Rectal smooth muscle tissue (tissue), 1 donor: ENCODE results near the gene SLC43A3.

Experiments used
- H3K27ac ChIP-seq: one replicate; pipeline ENCODE4 v1.7.0; 2013; ENCODE audit warnings: low read depth, low read length, inconsistent platforms
- H3K27me3 ChIP-seq: one replicate; pipeline ENCODE4 v1.7.0; 2013; ENCODE audit warnings: low read length; ENCODE audit not compliant: control insufficient read depth, insufficient read depth
- H3K36me3 ChIP-seq: one replicate; pipeline ENCODE4 v1.7.0; 2013; ENCODE audit warnings: low read length; ENCODE audit not compliant: control insufficient read depth, insufficient read depth
- H3K4me1 ChIP-seq: one replicate; pipeline ENCODE4 v1.7.0; 2013; ENCODE audit warnings: low read length; ENCODE audit not compliant: control insufficient read depth, insufficient read depth
- H3K4me3 ChIP-seq: one replicate; pipeline ENCODE4 v1.7.0; 2013; ENCODE audit warnings: low read length
- H3K9ac ChIP-seq: one replicate; pipeline ENCODE4 v1.7.0; 2013; ENCODE audit warnings: low read length

The SLC43A3 gene

GRCh38 chr11:57419146-57419545, 7.8 kb downstream of the SLC43A3 start:
- Histone ChIP-seq H3K4me1 (no peaks in the 10 kb centered on the region), H3K27me3 (no peaks in the 10 kb centered on the region), H3K9ac (no peak overlapping the region), H3K4me3 (no peak overlapping the region), H3K27ac (no peak overlapping the region), H3K36me3 (peaks cover 23% of the 10 kb centered on the region)

- Histone ChIP-seq H3K4me1 (no peaks in the 10 kb centered on the region), H3K27me3 (no peaks in the 10 kb centered on the region), H3K36me3 (peaks cover 29% of the 10 kb centered on the region), H3K27ac (no peak overlapping the region), H3K9ac (no peak overlapping the region), H3K4me3 (no peak overlapping the region)
Observed at GRCh38 chr11:57418131-57418530, 8.8 kb downstream of the SLC43A3 start.

- H3K4me3 ChIP-seq, result no peak overlapping the region
- no peaks in the 10 kb centered on the region for H3K4me1 ChIP-seq
- no peak overlapping the region for H3K9ac ChIP-seq
- no peak overlapping the region for H3K27ac ChIP-seq
- H3K27me3 ChIP-seq, result no peaks in the 10 kb centered on the region
- peaks cover 29% of the 10 kb centered on the region for H3K36me3 ChIP-seq
Observed at GRCh38 chr11:57417056-57417455, 9.9 kb downstream of the SLC43A3 start.

GRCh38 chr11:57416436-57416835, 10.5 kb downstream of the SLC43A3 start:
- Histone ChIP-seq H3K4me1 (no peaks in the 10 kb centered on the region), H3K27ac (no peak overlapping the region), H3K4me3 (no peak overlapping the region), H3K36me3 (peaks cover 29% of the 10 kb centered on the region), H3K9ac (no peak overlapping the region), H3K27me3 (no peaks in the 10 kb centered on the region)

- H3K27ac ChIP-seq, result no peak overlapping the region
- H3K4me1 ChIP-seq, result no peaks in the 10 kb centered on the region
- no peak overlapping the region for H3K4me3 ChIP-seq
- H3K27me3 ChIP-seq, result no peaks in the 10 kb centered on the region
- no peak overlapping the region for H3K9ac ChIP-seq
- peaks cover 29% of the 10 kb centered on the region for H3K36me3 ChIP-seq
Observed at GRCh38 chr11:57414612-57415212, 12.2 kb downstream of the SLC43A3 start.

- no peak overlapping the region for H3K9ac ChIP-seq
- H3K27ac ChIP-seq, result no peak overlapping the region
- peaks cover 29% of the 10 kb centered on the region for H3K36me3 ChIP-seq
- H3K4me3 ChIP-seq, result no peak overlapping the region
- no peaks in the 10 kb centered on the region for H3K4me1 ChIP-seq
- H3K27me3 ChIP-seq, result no peaks in the 10 kb centered on the region
Observed at GRCh38 chr11:57413681-57414080, 13.2 kb downstream of the SLC43A3 start.

- Histone ChIP-seq H3K4me1 (no peaks in the 10 kb centered on the region), H3K27ac (no peak overlapping the region), H3K27me3 (no peaks in the 10 kb centered on the region), H3K36me3 (peaks cover 23% of the 10 kb centered on the region), H3K4me3 (no peak overlapping the region), H3K9ac (no peak overlapping the region)
Observed at GRCh38 chr11:57410287-57410686, 16.6 kb downstream of the SLC43A3 start.

- peaks cover 15% of the 10 kb centered on the region for H3K36me3 ChIP-seq
- H3K4me1 ChIP-seq, result no peaks in the 10 kb centered on the region
- no peak overlapping the region for H3K27ac ChIP-seq
- H3K27me3 ChIP-seq, result no peaks in the 10 kb centered on the region
- H3K4me3 ChIP-seq, result no peak overlapping the region
- no peak overlapping the region for H3K9ac ChIP-seq
Observed at GRCh38 chr11:57409321-57410100, 17.4 kb downstream of the SLC43A3 start.

- Histone ChIP-seq H3K4me3 (no peak overlapping the region), H3K36me3 (peaks cover 12% of the 10 kb centered on the region), H3K9ac (no peak overlapping the region), H3K4me1 (no peaks in the 10 kb centered on the region), H3K27ac (no peak overlapping the region), H3K27me3 (no peaks in the 10 kb centered on the region)
Observed at GRCh38 chr11:57408771-57409170, 18.1 kb downstream of the SLC43A3 start.

GRCh38 chr11:57407941-57408475, 18.9 kb downstream of the SLC43A3 start:
- Histone ChIP-seq H3K4me1 (no peaks in the 10 kb centered on the region), H3K36me3 (peaks cover 8% of the 10 kb centered on the region), H3K27ac (no peak overlapping the region), H3K27me3 (no peaks in the 10 kb centered on the region), H3K4me3 (no peak overlapping the region), H3K9ac (no peak overlapping the region)

- H3K27ac ChIP-seq, result no peak overlapping the region
- H3K4me1 ChIP-seq, result no peaks in the 10 kb centered on the region
- H3K36me3 ChIP-seq, result peaks cover 8% of the 10 kb centered on the region
- no peak overlapping the region for H3K9ac ChIP-seq
- H3K4me3 ChIP-seq, result no peak overlapping the region
- no peaks in the 10 kb centered on the region for H3K27me3 ChIP-seq
Observed at GRCh38 chr11:57407010-57407920, 19.7 kb downstream of the SLC43A3 start.

- no peak overlapping the region for H3K4me3 ChIP-seq
- H3K9ac ChIP-seq, result no peak overlapping the region
- no peak overlapping the region for H3K27ac ChIP-seq
- no peaks in the 10 kb centered on the region for H3K4me1 ChIP-seq
- no peaks in the 10 kb centered on the region for H3K27me3 ChIP-seq
- H3K36me3 ChIP-seq, result peaks cover 8% of the 10 kb centered on the region
Observed at GRCh38 chr11:57406337-57406904, 20.5 kb downstream of the SLC43A3 start.
